Stimulated activated CD8-positive, alpha-beta memory T cell treated with anti-CD3 and anti-CD28 coated beads, Interleukin-7, amount 100 ng/mL, for 4 hours (primary cell): ENCODE measurements around the gene RNF13.
"Not testable (repeated sequence)": the region's sequence is repeated elsewhere in the genome, so short reads cannot be mapped to it uniquely, and the experiment has no call there.

Source experiments
- DNase-seq, 2 donors: peaks; one replicate each; pipeline ENCODE4 v3.0.0-alpha.2; 2020; ENCODE audit warnings: low read depth in 2 of 2

Gene RNF13

GRCh38 chr3:149801195-149801594 is 11.8 kb upstream of the RNF13 start:
- DNase-seq = no peak

- DNase-seq = no peak
These were observed 11.4 kb upstream of the RNF13 start for GRCh38 chr3:149801639-149802038.

GRCh38 chr3:149806171-149806778 is 6.7 kb upstream of the RNF13 start:
- no peak for DNase-seq

- DNase-seq = peak; percentile 32 to 35
These were observed 4.7 kb upstream of the RNF13 start for GRCh38 chr3:149808209-149808829.

- no peak for DNase-seq
These were observed 3.3 kb upstream of the RNF13 start for GRCh38 chr3:149809699-149810098.

- DNase-seq = no peak
These were observed 2.2 kb upstream of the RNF13 start for GRCh38 chr3:149810846-149811245.

GRCh38 chr3:149812165-149812605 is 830 bp upstream of the RNF13 start:
- no peak for DNase-seq

- DNase-seq = no peak
These were observed 609 bp downstream of the RNF13 start for GRCh38 chr3:149813367-149814281.

- no peak for DNase-seq
These were observed 2.3 kb downstream of the RNF13 start for GRCh38 chr3:149815321-149815720.

GRCh38 chr3:149815728-149816127 is 2.7 kb downstream of the RNF13 start:
- no peak for DNase-seq

GRCh38 chr3:149816311-149816710 is 3.3 kb downstream of the RNF13 start:
- no peak for DNase-seq

GRCh38 chr3:149816986-149817385 is 4.0 kb downstream of the RNF13 start:
- DNase-seq = no peak

GRCh38 chr3:149819432-149819831 is 6.4 kb downstream of the RNF13 start:
- DNase-seq = no peak

GRCh38 chr3:149820183-149820582 is 7.2 kb downstream of the RNF13 start:
- no peak for DNase-seq

GRCh38 chr3:149826636-149827035 is 13.6 kb downstream of the RNF13 start:
- DNase-seq = no peak

GRCh38 chr3:149828390-149828789 is 15.4 kb downstream of the RNF13 start:
- DNase-seq = no peak

- not testable (repeated sequence) for DNase-seq
These were observed 16.6 kb downstream of the RNF13 start for GRCh38 chr3:149829631-149830030.

GRCh38 chr3:149830902-149831301 is 17.9 kb downstream of the RNF13 start:
- DNase-seq = no peak

- DNase-seq = no peak
These were observed 18.3 kb downstream of the RNF13 start for GRCh38 chr3:149831321-149831720.

- no peak for DNase-seq
These were observed 19.1 kb downstream of the RNF13 start for GRCh38 chr3:149832086-149832485.

GRCh38 chr3:149833241-149833640 is 20.2 kb downstream of the RNF13 start:
- DNase-seq = no peak

- not testable (repeated sequence) for DNase-seq
These were observed 25.5 kb downstream of the RNF13 start for GRCh38 chr3:149838491-149838890.

- DNase-seq = not testable (repeated sequence)
These were observed 26.5 kb downstream of the RNF13 start for GRCh38 chr3:149839469-149839868.
